Temporal lobe (tissue), 1 donor: ENCODE measurements around the gene SPRYD4. TPM values are rescaled to one million over a fixed set of nuclear protein-coding genes. Genes with fewer than 3 reads are reported as not detected.

Experiments used
- total RNA-seq: library from RNA; depleted of rRNA; stranded (reverse); fragments of >200 nt; gene quantifications from one replicate; pipeline ENCODE4 v1.2.3, GENCODE V29; 2014

The SPRYD4 gene
- total RNA-seq, 1 donor from 2014 or later: 1.5 TPM

Other genes starting within 250 kb of the SPRYD4 start
- gene RNF41, start 246.7 kb upstream of the SPRYD4 start, total RNA-seq: 70.8 TPM
- 14.0 TPM for gene NABP2, start 244.2 kb upstream of the SPRYD4 start, total RNA-seq
- 0.25 TPM for gene SLC39A5, start 238.5 kb upstream of the SPRYD4 start, total RNA-seq
- 11.3 TPM for gene ANKRD52, start 210.2 kb upstream of the SPRYD4 start, total RNA-seq
- 7.1 TPM for gene COQ10A, start 201.6 kb upstream of the SPRYD4 start, total RNA-seq
- gene CS, start 168.2 kb upstream of the SPRYD4 start, total RNA-seq: 102 TPM
- gene CNPY2, start 152.6 kb upstream of the SPRYD4 start, total RNA-seq: 32.0 TPM
- gene PAN2, start 134.6 kb upstream of the SPRYD4 start, total RNA-seq: 22.9 TPM
- gene IL23A, start 129.7 kb upstream of the SPRYD4 start, total RNA-seq: not detected
- gene STAT2, start 108.5 kb upstream of the SPRYD4 start, total RNA-seq: 58.8 TPM
- gene APOF, start 105.7 kb upstream of the SPRYD4 start, total RNA-seq: not detected
- 4.2 TPM for gene TIMELESS, start 19.2 kb upstream of the SPRYD4 start, total RNA-seq
- not detected for gene MIP, start 13.9 kb upstream of the SPRYD4 start, total RNA-seq
- gene GLS2, start 19.6 kb downstream of the SPRYD4 start, total RNA-seq: 4.2 TPM
- 3.9 TPM for gene RBMS2, start 53.2 kb downstream of the SPRYD4 start, total RNA-seq
- gene BAZ2A, start 161.7 kb downstream of the SPRYD4 start, total RNA-seq: 16.5 TPM
- gene ATP5F1B, start 177.4 kb downstream of the SPRYD4 start, total RNA-seq: 345 TPM
- gene PTGES3, start 219.7 kb downstream of the SPRYD4 start, total RNA-seq: 100 TPM